HCT116 (cell line): Measurements from ENCODE around the gene SKP2.

Source experiments
- ATF3 ChIP-seq: IDR thresholded peaks from 2 replicates; pipeline ENCODE4 v1.6.1; 2012
- CTCF ChIP-seq, 3 experiments: fragments of 200-600 bp in 1 of 3; sonication (generic) in 1 of 3; IDR thresholded peaks in 2 of 3; conservative IDR thresholded peaks in 1 of 3; 2 replicates each; pipeline ENCODE4 v1.5.1; 2012 to 2017; ENCODE audit warnings: low read depth in 2 of 3, low read length in 2 of 3, antibody characterized with exemption in 1 of 3, borderline replicate concordance in 1 of 3, control low read depth in 1 of 3, mild to moderate bottlenecking in 1 of 3, mixed read lengths in 1 of 3, mixed run types in 1 of 3, moderate library complexity in 1 of 3; ENCODE audit not compliant: insufficient read depth in 1 of 3
- MAX ChIP-seq: IDR thresholded peaks from 2 replicates; pipeline ENCODE4 v1.6.1; 2012
- POLR2A ChIP-seq: IDR thresholded peaks from 2 replicates; pipeline ENCODE4 v1.7.0; 2011; ENCODE audit warnings: borderline replicate concordance; ENCODE audit not compliant: insufficient read depth, insufficient read length; ENCODE audit errors: extremely low read depth

GRCh38 chr5:36206913-36207312 is 55.0 kb downstream of the SKP2 start:
- TF ChIP-seq MAX (no peak), CTCF (IDR thresholded peaks at IDR 0.05 in 2 of 3, conservative IDR thresholded peaks at IDR 0.05 in 1 of 3; ENCODE audit: borderline replicate concordance in 1 of 3, insufficient read depth in 1 of 3, low read depth in 2 of 3, low read length in 2 of 3) (no peak), POLR2A (no peak), ATF3 (no peak)
